ENCODE measurements around the gene GIN1.

GIN1 gene, protein sequence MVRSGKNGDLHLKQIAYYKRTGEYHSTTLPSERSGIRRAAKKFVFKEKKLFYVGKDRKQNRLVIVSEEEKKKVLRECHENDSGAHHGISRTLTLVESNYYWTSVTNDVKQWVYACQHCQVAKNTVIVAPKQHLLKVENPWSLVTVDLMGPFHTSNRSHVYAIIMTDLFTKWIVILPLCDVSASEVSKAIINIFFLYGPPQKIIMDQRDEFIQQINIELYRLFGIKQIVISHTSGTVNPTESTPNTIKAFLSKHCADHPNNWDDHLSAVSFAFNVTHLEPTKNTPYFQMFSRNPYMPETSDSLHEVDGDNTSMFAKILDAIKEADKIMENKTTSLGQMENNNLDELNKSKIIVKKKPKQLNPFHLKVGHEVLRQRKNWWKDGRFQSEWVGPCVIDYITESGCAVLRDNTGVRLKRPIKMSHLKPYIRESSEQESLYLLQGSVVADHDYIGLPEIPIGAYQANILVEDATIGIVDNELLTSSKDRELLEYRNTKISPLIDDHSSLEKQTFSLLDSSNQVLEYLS

GRCh38 chr5:103119765-103120606 lies at the start of gene GIN1, which contains the start of gene PPIP5K2:
GIN1 (minus strand) TSS chr5:103120138; CDS start chr5:103108707, 11,431 bp downstream.
PPIP5K2 (plus strand) TSS chr5:103120301; CDS start chr5:103129590, 9,289 bp downstream.
- peak; percentile 14; the same call in 1 of the 2 replicates for TF ChIP-seq GATA2 (IDR thresholded peaks at IDR 0.05; ENCODE audit: low read depth, low read length)
- TF ChIP-seq GATA3 (IDR thresholded peaks at IDR 0.05; ENCODE audit: low read depth, low read length), result no peak

DNA sequence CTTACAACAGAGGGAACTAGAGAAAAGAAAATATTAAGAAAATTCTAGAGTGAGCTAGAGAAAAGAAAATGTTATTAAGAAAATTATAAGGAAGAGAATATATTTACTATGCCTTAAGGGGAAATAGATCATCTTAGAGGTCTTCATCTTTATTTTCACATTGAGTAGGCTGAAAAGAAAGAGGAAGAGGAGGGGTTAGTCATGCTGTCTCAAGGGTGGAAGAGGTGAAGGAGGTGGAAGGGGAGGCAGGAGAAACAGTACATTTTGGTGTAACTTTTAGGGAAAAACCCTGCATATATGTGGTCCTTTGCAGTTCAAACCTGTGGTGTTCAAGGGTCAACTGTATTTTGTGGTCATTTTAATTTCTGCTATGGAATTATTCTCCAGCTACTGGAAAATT lies 46.8 kb upstream of the GIN1 start:
- no peak for TF ChIP-seq GATA3 (IDR thresholded peaks at IDR 0.05; ENCODE audit: low read depth, low read length)
- no peak for TF ChIP-seq GATA2 (IDR thresholded peaks at IDR 0.05; ENCODE audit: low read depth, low read length)

GRCh38 chr5:103151156-103151555 lies 31.2 kb upstream of the GIN1 start:
- TF ChIP-seq GATA2 (IDR thresholded peaks at IDR 0.05; ENCODE audit: low read depth, low read length) (no peak), GATA3 (IDR thresholded peaks at IDR 0.05; ENCODE audit: low read depth, low read length) (no peak)

DNA sequence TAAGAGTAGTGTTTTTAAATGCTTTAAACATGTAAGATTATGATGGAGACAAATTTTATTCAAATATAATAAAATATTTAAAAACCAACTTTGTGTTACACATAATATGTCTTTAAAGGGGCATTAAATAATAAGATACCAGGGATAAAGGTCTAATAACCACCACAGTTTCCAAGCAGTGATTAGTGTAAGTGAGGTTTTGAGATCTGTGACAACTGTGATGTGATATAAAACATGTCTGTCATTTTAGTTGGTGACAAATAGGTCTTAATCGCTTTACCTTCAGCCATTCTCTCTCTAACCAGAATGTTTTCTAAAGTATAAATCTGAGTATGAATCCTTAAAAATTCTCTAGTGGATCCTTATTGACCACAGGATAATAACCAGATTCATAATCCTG lies 28.3 kb upstream of the GIN1 start:
- TF ChIP-seq GATA2 (IDR thresholded peaks at IDR 0.05; ENCODE audit: low read depth, low read length) (no peak), GATA3 (IDR thresholded peaks at IDR 0.05; ENCODE audit: low read depth, low read length) (no peak)

DNA sequence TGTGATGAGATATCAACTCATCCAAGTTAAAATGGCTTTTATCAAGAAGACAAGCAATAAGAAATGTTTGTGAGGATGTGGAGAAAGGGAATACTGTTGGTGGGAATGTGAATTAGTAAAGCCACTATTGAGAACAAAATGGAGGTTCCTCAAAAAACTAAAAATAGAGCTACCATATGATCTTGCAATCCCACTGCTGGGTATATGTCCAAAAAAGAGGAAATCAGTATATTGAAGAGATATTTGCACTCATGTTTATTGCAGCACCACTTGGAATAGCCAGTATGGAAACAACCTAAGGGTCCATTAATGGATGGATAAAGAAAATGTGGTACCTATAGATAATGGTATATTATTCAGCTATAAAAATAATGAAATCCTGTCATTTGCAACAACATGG lies 25.3 kb upstream of the GIN1 start:
- TF ChIP-seq GATA2 (IDR thresholded peaks at IDR 0.05; ENCODE audit: low read depth, low read length) (no peak), GATA3 (IDR thresholded peaks at IDR 0.05; ENCODE audit: low read depth, low read length) (no peak)

GRCh38 chr5:103139264-103139865 lies 19.4 kb upstream of the GIN1 start:
- no peak for TF ChIP-seq GATA2 (IDR thresholded peaks at IDR 0.05; ENCODE audit: low read depth, low read length)

GRCh38 chr5:103138202-103138690 lies 18.3 kb upstream of the GIN1 start:
- TF ChIP-seq GATA3 (IDR thresholded peaks at IDR 0.05; ENCODE audit: low read depth, low read length) (no peak), GATA2 (IDR thresholded peaks at IDR 0.05; ENCODE audit: low read depth, low read length) (no peak)

DNA sequence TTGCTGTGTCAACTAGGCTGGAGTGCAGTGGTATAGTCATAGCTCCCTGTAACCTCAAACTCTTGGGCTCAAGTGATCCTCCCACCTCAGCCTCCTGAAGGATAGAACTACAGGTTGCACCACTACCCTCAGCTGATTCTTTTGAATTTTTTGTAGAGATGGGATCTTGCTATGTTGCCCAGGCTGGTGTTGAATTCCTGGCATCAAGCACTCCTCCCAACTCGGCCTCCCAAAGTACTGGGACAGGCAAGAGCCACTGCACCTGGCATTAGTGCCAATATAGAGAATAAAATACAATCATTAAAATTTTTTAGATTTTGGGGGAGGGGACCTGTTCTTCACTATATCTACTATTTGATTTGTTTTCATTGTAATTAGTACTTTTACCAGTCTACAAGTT lies 15.5 kb upstream of the GIN1 start:
- no peak for TF ChIP-seq GATA3 (IDR thresholded peaks at IDR 0.05; ENCODE audit: low read depth, low read length)
- TF ChIP-seq GATA2 (IDR thresholded peaks at IDR 0.05; ENCODE audit: low read depth, low read length), result no peak

- no peak for TF ChIP-seq GATA3 (IDR thresholded peaks at IDR 0.05; ENCODE audit: low read depth, low read length)
- no peak for TF ChIP-seq GATA2 (IDR thresholded peaks at IDR 0.05; ENCODE audit: low read depth, low read length)
These were observed 13.3 kb upstream of the GIN1 start for GRCh38 chr5:103133231-103133630.

DNA sequence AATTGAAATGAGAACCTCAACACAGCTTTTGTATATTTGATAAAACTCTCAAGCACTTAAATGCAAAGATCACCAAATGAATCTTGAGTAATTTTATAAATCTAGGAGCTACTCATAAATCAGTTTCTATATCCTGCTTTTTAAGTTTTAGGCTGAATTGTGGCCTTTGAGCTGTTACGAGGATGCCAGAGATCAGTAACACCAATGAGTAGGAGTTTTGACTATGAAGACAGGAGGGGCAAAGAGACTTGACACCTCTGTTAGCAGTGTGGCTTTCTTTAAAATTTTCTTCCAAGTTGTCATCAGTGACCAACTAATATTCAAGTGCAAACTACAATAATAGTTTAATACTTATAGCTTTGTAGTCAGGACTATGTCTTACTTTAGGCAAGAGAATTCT lies 12.7 kb upstream of the GIN1 start:
- TF ChIP-seq GATA3 (IDR thresholded peaks at IDR 0.05; ENCODE audit: low read depth, low read length) (no peak), GATA2 (IDR thresholded peaks at IDR 0.05; ENCODE audit: low read depth, low read length) (no peak)

- no peak for TF ChIP-seq GATA2 (IDR thresholded peaks at IDR 0.05; ENCODE audit: low read depth, low read length)
- no peak for TF ChIP-seq GATA3 (IDR thresholded peaks at IDR 0.05; ENCODE audit: low read depth, low read length)
These were observed 8.3 kb upstream of the GIN1 start for GRCh38 chr5:103128202-103128601.

- TF ChIP-seq GATA2 (IDR thresholded peaks at IDR 0.05; ENCODE audit: low read depth, low read length) (no peak), GATA3 (IDR thresholded peaks at IDR 0.05; ENCODE audit: low read depth, low read length) (no peak)
These were observed 7.4 kb upstream of the GIN1 start for GRCh38 chr5:103127292-103127817.

DNA sequence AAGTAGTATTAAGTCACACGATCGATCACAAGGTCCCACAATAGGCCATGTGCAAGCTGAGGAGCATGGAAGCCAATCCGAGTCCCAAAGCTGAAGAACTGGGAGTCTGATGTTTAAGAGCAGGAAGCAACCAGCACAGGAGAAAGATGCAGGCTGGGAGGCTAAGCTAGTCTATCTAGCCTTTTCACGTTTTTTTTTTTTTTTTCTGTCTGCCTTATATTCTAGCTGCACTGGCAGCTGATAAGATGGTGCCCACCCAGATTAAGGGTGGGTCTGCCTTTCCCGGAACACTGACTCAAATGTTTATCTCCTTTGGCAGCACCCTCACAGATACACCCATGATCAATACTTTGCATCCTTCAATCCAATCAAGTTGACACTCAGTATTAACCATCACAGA lies 6.6 kb upstream of the GIN1 start:
- no peak for TF ChIP-seq GATA2 (IDR thresholded peaks at IDR 0.05; ENCODE audit: low read depth, low read length)

DNA sequence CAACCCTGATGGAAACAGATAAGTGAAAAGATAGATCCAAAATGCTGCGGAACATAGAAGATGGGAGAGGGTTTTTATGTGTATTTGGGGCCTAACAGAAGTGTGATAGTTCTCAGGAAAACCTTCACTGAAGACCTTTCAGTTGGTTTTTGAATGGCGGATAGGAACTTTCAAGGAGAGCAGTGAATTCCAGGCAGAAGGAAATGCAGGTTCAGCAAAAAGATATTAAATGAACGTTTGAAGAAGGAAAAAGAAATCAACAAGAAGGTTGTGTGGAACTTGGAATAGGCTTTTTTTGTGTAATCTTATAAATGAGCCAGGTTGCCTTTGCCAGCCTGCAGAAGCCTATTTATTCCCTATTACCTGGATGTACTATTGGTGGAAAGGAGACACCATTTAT lies 2.3 kb upstream of the GIN1 start:
- no peak for TF ChIP-seq GATA3 (IDR thresholded peaks at IDR 0.05; ENCODE audit: low read depth, low read length)
- no peak for TF ChIP-seq GATA2 (IDR thresholded peaks at IDR 0.05; ENCODE audit: low read depth, low read length)
